T-helper 2 cell treated with Interferon-gamma antibody and Interleukin-4, amounts not matched to agents 100 ng/mL and 5 ng/mL, for 36 hours (primary cell): Measurements from ENCODE around the gene ERGIC1. TPM values are rescaled to one million over a fixed set of nuclear protein-coding genes. Genes with fewer than 3 reads are reported as not detected.
"Not testable (repeated sequence)": the region's sequence is repeated elsewhere in the genome, so short reads cannot be mapped to it uniquely, and the experiment has no call there.

Experiments
- intact Hi-C: fragments of 100-400 bp; cut with micrococcal nuclease; formaldehyde crosslinking; loops from one replicate; pipeline ENCODE4 v1.15.1; 2023
- total RNA-seq: library from RNA; stranded (reverse); gene quantifications from 2 replicates; pipeline ENCODE4 v1.2.3, GENCODE V29; 2022

Gene ERGIC1
- total RNA-seq, 1 donor from 2014 or later = 41.3 TPM

DNA sequence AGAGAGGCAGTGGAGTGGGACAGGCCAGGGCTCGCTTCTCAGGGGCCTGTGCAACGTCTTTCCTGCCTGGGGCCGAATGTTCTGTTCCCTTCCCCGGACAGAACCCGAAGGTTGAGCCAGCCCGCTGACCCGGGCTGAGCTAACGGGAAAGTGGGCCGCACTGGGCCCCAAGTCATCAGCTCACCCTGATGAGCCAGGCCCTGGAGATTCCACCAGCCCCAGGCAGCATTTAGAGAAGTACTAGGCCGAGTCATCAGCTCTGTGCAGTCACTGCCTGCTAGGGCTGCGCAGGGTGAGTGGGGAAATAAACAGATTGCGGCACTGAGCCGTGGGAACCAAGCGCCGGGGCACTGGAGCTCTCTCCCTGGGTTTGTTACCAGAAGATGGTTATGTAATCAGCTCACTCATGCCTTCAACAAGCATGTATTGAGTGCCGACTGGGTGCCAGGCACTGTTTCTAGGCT lies 33.9 kb upstream of the ERGIC1 start:
- intact Hi-C loops = no loop called here

DNA sequence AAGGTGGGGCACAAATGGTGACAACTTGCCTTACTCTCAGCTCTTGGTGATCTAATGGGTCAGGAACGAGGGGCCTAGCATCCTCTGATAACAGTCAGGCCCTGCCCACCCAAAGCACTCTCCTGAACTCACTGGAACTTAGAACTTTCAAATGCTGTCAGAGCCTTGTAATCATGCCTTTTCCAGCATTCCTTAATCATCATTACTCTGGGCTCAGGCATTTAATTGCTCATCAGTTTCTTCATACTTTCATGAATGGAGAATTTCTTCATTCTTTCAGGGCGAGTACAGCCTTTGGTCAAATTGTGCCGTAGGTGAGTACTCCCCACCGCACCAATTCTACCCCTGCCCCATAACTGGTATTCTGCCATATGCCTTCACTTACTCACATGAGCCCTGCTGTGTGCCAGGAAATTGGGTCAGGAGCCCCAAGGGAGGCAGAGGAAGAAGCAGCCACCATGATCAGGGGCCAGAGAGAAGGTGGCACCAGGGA lies 32.8 kb upstream of the ERGIC1 start:
- intact Hi-C loops = no loop called here

- intact Hi-C loops = no loop called here
These were observed 31.9 kb upstream of the ERGIC1 start for GRCh38 chr5:172802112-172802511.

GRCh38 chr5:172802567-172803176 lies 31.4 kb upstream of the ERGIC1 start:
- intact Hi-C loops = no loop called here

DNA sequence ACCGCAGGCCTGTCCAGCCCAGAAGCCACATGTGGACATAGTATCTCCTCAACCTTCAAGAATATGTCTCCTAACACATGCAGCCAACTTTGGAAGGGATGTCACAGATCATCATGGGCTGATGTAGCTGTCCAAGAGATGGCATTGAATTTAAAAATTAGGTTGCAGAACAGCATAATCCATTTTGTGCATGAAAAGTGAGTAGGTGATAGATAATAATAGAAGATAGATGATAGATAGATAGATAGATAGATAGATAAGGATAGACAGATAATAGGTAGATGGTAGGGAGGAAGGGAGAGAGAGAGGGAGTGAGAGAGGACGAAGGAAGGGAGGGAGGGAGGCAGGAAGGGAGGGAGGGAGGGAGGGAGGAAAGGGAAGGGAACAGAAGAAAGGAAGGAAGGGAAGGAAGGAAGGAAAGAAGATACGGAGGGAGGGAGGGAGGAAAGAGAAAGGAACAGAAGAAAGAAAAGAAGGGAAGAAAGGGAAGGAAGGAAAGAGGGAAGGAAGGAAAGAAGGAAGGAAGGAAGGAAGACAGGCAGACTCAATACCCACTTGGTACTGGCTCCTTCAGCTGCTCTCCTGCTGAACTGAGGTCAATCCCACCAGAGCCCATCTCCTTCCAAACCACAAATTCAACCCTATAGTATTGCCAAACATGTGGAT lies 28.9 kb upstream of the ERGIC1 start:
- intact Hi-C loops = no loop called here

DNA sequence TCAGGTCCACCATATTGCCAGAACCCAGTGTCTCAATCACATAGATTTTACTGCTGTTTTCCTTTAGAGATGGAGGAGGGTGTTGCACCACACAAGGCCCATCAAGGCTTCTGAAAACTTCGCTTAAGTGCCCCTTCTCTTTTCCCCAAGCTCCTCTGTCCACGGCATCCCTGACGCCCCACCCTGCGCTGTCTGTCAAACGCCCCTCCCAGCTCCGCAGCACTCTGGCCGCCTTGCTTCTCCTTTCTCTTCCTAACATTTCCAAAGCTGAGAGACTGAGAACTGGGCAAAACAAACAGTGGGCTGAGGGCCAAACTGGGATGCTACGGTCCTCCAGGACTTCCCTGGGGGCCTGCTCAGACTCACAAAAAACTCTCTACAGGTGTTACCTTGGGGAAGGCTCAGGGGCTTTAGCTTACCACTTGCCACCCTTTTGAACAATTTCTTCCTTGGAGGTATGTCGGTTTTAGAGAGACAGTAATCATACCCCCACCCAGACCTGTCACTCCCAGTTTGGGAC lies 28.3 kb upstream of the ERGIC1 start:
- intact Hi-C loops = no loop called here

- intact Hi-C loops = loop anchor here (1.0 kb wide), 5 partner anchors 27 to 250 kb away; partner anchors contain the start of gene ERGIC1
These were observed 27.0 kb upstream of the ERGIC1 start for GRCh38 chr5:172806897-172807672.

GRCh38 chr5:172807766-172808311 lies 26.2 kb upstream of the ERGIC1 start:
- intact Hi-C loops = loop anchor here (1.0 kb wide), 5 partner anchors 26 to 249 kb away; partner anchors contain the start of gene ERGIC1

GRCh38 chr5:172809774-172810173 lies 24.3 kb upstream of the ERGIC1 start:
- intact Hi-C loops = no loop called here

- intact Hi-C loops = not testable (repeated sequence)
These were observed 23.1 kb upstream of the ERGIC1 start for GRCh38 chr5:172810996-172811395.

- intact Hi-C loops = no loop called here
These were observed 18.4 kb upstream of the ERGIC1 start for GRCh38 chr5:172815631-172816030.

DNA sequence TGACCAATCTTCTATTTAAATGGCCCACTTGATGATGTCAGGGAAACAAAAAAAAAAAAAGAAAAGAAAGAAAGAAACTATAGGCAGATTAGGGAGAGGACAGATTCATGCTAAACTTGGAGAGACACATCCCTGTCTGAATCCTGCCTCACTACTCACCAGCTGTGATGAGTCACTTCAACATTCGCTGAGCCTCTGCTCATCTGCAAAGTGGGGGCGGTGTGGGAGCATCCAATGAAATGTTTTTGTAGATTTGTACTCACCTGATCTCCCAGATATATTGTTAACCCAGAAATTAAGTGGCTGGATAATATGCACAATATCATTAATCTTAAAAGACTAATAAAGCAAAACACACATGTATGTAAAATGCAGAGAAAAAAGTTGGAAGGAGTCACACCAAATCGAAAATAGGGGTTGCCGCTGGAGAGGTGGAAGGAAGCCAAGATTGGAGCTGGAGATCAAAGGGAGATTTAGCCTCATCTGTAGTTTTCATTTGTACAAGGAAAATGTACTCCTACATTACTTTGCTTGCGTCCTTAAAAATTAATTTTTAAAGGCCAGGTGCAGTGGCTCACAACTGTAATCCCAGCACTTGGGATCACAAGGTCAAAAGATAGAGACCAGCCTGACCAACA lies 17.0 kb upstream of the ERGIC1 start:
- intact Hi-C loops = no loop called here

- intact Hi-C loops = no loop called here
These were observed 16.4 kb upstream of the ERGIC1 start for GRCh38 chr5:172817664-172818063.

DNA sequence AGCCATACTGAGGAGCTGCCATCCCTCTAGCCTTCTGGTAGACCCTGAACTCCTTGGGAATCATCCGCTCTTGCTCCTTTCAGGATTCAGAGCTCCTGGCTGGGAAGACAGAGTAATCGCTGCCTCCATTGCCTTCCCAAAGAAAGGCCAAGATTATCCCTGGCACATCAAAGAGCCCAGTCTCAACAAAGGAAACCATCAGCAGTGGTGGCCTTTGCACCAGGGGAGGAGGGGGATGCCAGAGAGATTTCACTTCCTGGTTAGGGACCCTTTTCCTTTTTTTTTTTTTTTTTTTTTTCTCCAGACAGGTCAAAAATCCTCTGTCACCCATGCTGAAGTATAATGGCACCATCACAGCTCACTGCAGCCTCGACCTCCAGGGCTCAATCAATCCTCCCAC lies 16.0 kb upstream of the ERGIC1 start:
- intact Hi-C loops = no loop called here

GRCh38 chr5:172819569-172819968 lies 14.5 kb upstream of the ERGIC1 start:
- intact Hi-C loops = no loop called here

GRCh38 chr5:172820046-172820767 lies 13.8 kb upstream of the ERGIC1 start:
- intact Hi-C loops = no loop called here

GRCh38 chr5:172821340-172821985 lies 12.6 kb upstream of the ERGIC1 start:
- intact Hi-C loops = no loop called here

DNA sequence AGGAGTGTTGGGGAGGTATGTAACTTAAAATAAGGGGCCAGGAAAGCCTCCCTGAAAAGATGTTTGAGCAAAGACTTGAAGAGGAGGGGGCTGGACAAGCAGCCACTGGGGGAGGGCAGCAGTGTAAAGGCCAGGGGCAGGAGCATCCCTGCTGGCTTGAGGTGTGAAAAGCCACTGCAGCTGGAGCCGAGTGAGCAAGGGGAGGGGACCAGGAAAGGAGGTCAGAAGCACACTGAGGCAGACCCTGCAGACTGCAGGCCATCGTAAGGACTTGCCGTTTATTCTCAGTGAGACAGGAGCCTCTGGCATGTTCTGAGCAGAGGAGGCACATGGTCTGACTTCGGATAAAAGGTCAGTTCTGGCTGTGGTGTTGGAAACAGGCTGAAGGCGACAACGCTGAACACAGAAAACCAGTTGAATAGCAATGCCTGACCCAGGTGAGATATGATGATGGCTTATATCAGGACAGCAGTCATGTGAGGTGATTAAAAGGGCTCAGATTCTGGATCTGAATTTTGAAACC lies 10.2 kb upstream of the ERGIC1 start:
- intact Hi-C loops = no loop called here

GRCh38 chr5:172825610-172826204 lies 8.3 kb upstream of the ERGIC1 start:
- intact Hi-C loops = no loop called here
